HCT116 (cell line): ENCODE measurements around the gene MED12.

Source experiments
- EZH2 ChIP-seq: fragments of 200-600 bp; sonication (generic); IDR thresholded peaks from 2 replicates; pipeline ENCODE4 v1.6.1; 2017; ENCODE audit warnings: antibody characterized with exemption, mixed run types
- EZH2phosphoT487 ChIP-seq: fragments of 200-600 bp; IDR thresholded peaks from 2 replicates; pipeline ENCODE4 v1.6.1; 2018; ENCODE audit warnings: antibody characterized with exemption, borderline replicate concordance
- POLR2A ChIP-seq: IDR thresholded peaks from 2 replicates; pipeline ENCODE4 v1.7.0; 2011; ENCODE audit warnings: borderline replicate concordance; ENCODE audit not compliant: insufficient read depth, insufficient read length; ENCODE audit errors: extremely low read depth
- POLR2AphosphoS5 ChIP-seq: IDR thresholded peaks from 2 replicates; pipeline ENCODE4 v1.6.1; 2011; ENCODE audit warnings: mild to moderate bottlenecking, low read depth, low read length, moderate library complexity
- RAD21 ChIP-seq: IDR thresholded peaks from 2 replicates; pipeline ENCODE4 v1.6.1; 2012; ENCODE audit warnings: low read depth, mild to moderate bottlenecking
- SIN3A ChIP-seq: IDR thresholded peaks from 2 replicates; pipeline ENCODE4 v1.6.1; 2012; ENCODE audit warnings: low read depth
- SP1 ChIP-seq: IDR thresholded peaks from 2 replicates; pipeline ENCODE4 v1.6.1; 2012; ENCODE audit warnings: low read depth
- SRF ChIP-seq: IDR thresholded peaks from 2 replicates; pipeline ENCODE4 v1.6.1; 2012; ENCODE audit warnings: low read depth
- TF ChIP-seq, protein P1 (sequence below), 3 experiments: fragments of 200-600 bp in 1 of 3; sonication (generic) in 1 of 3; IDR thresholded peaks in 2 of 3; conservative IDR thresholded peaks in 1 of 3; 2 replicates each; pipeline ENCODE4 v1.5.1; 2012 to 2017; ENCODE audit warnings: low read depth in 2 of 3, low read length in 2 of 3, antibody characterized with exemption in 1 of 3, borderline replicate concordance in 1 of 3, control low read depth in 1 of 3, mild to moderate bottlenecking in 1 of 3, mixed read lengths in 1 of 3, mixed run types in 1 of 3, moderate library complexity in 1 of 3; ENCODE audit not compliant: insufficient read depth in 1 of 3
- TF ChIP-seq, protein P2 (sequence below): IDR thresholded peaks from 2 replicates; pipeline ENCODE4 v1.6.1; 2012
- TF ChIP-seq, protein P3 (sequence below): IDR thresholded peaks from 2 replicates; pipeline ENCODE4 v1.6.1; 2012

DNA sequence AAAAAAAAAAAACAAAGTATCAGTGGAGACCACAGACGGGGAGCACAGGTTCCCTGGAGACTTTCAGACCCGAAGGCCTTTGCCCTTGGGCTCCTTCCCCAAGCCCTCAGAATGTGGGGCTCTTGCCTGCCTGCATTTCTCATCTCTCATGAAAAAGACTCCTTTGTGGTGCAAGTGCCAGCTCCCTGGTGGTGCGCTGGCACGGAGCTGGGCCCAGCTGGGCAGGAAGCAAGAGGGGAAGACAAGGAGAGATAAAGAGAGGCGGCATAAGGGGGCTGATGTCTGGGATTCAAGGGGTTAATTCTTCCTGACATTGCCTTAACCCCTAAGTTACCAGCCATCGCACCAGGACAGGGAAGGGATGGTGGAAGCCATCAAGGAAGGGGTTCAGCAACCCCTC, 48.1 kb downstream of the MED12 start:
- TF ChIP-seq, protein P1, sequence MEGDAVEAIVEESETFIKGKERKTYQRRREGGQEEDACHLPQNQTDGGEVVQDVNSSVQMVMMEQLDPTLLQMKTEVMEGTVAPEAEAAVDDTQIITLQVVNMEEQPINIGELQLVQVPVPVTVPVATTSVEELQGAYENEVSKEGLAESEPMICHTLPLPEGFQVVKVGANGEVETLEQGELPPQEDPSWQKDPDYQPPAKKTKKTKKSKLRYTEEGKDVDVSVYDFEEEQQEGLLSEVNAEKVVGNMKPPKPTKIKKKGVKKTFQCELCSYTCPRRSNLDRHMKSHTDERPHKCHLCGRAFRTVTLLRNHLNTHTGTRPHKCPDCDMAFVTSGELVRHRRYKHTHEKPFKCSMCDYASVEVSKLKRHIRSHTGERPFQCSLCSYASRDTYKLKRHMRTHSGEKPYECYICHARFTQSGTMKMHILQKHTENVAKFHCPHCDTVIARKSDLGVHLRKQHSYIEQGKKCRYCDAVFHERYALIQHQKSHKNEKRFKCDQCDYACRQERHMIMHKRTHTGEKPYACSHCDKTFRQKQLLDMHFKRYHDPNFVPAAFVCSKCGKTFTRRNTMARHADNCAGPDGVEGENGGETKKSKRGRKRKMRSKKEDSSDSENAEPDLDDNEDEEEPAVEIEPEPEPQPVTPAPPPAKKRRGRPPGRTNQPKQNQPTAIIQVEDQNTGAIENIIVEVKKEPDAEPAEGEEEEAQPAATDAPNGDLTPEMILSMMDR (IDR thresholded peaks at IDR 0.05 in 2 of 3, conservative IDR thresholded peaks at IDR 0.05 in 1 of 3; ENCODE audit: borderline replicate concordance in 1 of 3, insufficient read depth in 1 of 3, low read depth in 2 of 3, low read length in 2 of 3), result no peak
- TF ChIP-seq, protein P2, sequence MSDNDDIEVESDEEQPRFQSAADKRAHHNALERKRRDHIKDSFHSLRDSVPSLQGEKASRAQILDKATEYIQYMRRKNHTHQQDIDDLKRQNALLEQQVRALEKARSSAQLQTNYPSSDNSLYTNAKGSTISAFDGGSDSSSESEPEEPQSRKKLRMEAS, result no peak
- TF ChIP-seq POLR2A (no peak), SIN3A (no peak), EZH2 (no peak), SP1 (no peak), EZH2phosphoT487 (no peak), POLR2AphosphoS5 (no peak), SRF (no peak), RAD21 (no peak)
- TF ChIP-seq, protein P3, sequence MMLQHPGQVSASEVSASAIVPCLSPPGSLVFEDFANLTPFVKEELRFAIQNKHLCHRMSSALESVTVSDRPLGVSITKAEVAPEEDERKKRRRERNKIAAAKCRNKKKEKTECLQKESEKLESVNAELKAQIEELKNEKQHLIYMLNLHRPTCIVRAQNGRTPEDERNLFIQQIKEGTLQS, result no peak
